Neural cell (in vitro differentiated cells): ENCODE results near the gene SNX14. TPM values are rescaled to one million over a fixed set of nuclear protein-coding genes. Genes with fewer than 3 reads are reported as not detected.

Experiments
- H2AFZ ChIP-seq: fragments of 200-600, 300-800 bp; sonication (generic), shearing (Covaris generic); 2 replicates; pipeline ENCODE4 v1.6.0; 2014; ENCODE audit warnings: low read depth, mild to moderate bottlenecking, antibody characterized with exemption, low read length, moderate library complexity
- H3F3A ChIP-seq: fragments of 200-600 bp; shearing (Covaris generic); 2 replicates; pipeline ENCODE4 v1.6.1; 2016; ENCODE audit warnings: mild to moderate bottlenecking, moderate library complexity, mixed read lengths, antibody characterized with exemption, low read length; ENCODE audit not compliant: insufficient read depth, poor library complexity, severe bottlenecking
- H3K27ac ChIP-seq: fragments of 200-600, 300-800 bp; sonication (generic), shearing (Covaris generic); 2 replicates; pipeline ENCODE4 v1.5.1; 2014; ENCODE audit warnings: mild to moderate bottlenecking, low read length, moderate library complexity
- H3K27me3 ChIP-seq: fragments of 300-800, 200-600 bp; sonication (generic), shearing (Covaris generic); 2 replicates; pipeline ENCODE4 v1.6.0; 2014; ENCODE audit warnings: mild to moderate bottlenecking, low read depth, low read length, moderate library complexity; ENCODE audit not compliant: insufficient read depth
- H3K36me3 ChIP-seq: fragments of 300-800, 200-600 bp; sonication (generic), shearing (Covaris generic); 2 replicates; pipeline ENCODE4 v1.5.1; 2014; ENCODE audit warnings: mild to moderate bottlenecking, antibody characterized with exemption, low read length, moderate library complexity; ENCODE audit not compliant: insufficient read depth
- H3K4me2 ChIP-seq: fragments of 300-800, 200-600 bp; sonication (generic), shearing (Covaris generic); 2 replicates; pipeline ENCODE4 v1.6.0; 2014; ENCODE audit warnings: mild to moderate bottlenecking, low read length
- H3K4me3 ChIP-seq: fragments of 300-800, 200-600 bp; sonication (generic), shearing (Covaris generic); 2 replicates; pipeline ENCODE4 v1.5.1; 2014; ENCODE audit warnings: mild to moderate bottlenecking, low read length, moderate library complexity
- H3K79me2 ChIP-seq: fragments of 200-600 bp; shearing (Covaris generic); replicated peaks from 2 replicates; pipeline ENCODE4 v1.6.0; 2014; ENCODE audit warnings: mild to moderate bottlenecking, low read length, moderate library complexity; ENCODE audit not compliant: insufficient read depth
- H3K9ac ChIP-seq: fragments of 300-800, 200-600 bp; sonication (generic), shearing (Covaris generic); 2 replicates; pipeline ENCODE4 v1.6.1; 2016; ENCODE audit warnings: mild to moderate bottlenecking, low read length, mixed read lengths
- H3K9me2 ChIP-seq: fragments of 200-600 bp; shearing (Covaris generic); 2 replicates; pipeline ENCODE4 v1.6.1; 2016; ENCODE audit warnings: mild to moderate bottlenecking, low read length, mixed read lengths; ENCODE audit not compliant: insufficient read depth
- H3K9me3 ChIP-seq: fragments of 200-600, 300-800 bp; sonication (generic), shearing (Covaris generic); 2 replicates; pipeline ENCODE4 v1.6.1; 2016; ENCODE audit warnings: mild to moderate bottlenecking, mixed run types, low read length, moderate library complexity, mixed read lengths
- H4K20me1 ChIP-seq: fragments of 200-600 bp; shearing (Covaris generic); 2 replicates; pipeline ENCODE4 v1.6.1; 2016; ENCODE audit warnings: mild to moderate bottlenecking, mixed run types; ENCODE audit not compliant: insufficient read depth
- EP300 ChIP-seq: fragments of 450-650 bp; conservative IDR thresholded peaks from 2 replicates; pipeline ENCODE4 v1.6.1; 2014; ENCODE audit warnings: antibody characterized with exemption, mild to moderate bottlenecking, moderate library complexity; ENCODE audit not compliant: poor library complexity, severe bottlenecking
- EZH2 ChIP-seq: fragments of 200-600, 300-800 bp; shearing (Covaris generic), sonication (generic); IDR thresholded peaks from 2 replicates; pipeline ENCODE4 v1.6.1; 2014; ENCODE audit warnings: antibody characterized with exemption, low read length, borderline replicate concordance, mild to moderate bottlenecking; ENCODE audit not compliant: insufficient read depth, poor library complexity, severe bottlenecking
- MXI1 ChIP-seq: fragments of 450-650 bp; conservative IDR thresholded peaks from 2 replicates; pipeline ENCODE4 v1.6.1; 2014; ENCODE audit warnings: antibody characterized with exemption, mild to moderate bottlenecking; ENCODE audit not compliant: poor library complexity, severe bottlenecking
- POLR2AphosphoS5 ChIP-seq: IDR thresholded peaks from 2 replicates; pipeline ENCODE4 v1.6.1; 2012
- RAD21 ChIP-seq: fragments of 450-650 bp; conservative IDR thresholded peaks from 2 replicates; pipeline ENCODE4 v1.6.1; 2014; ENCODE audit warnings: antibody characterized with exemption, mild to moderate bottlenecking, moderate library complexity
- REST ChIP-seq: IDR thresholded peaks from 2 replicates; pipeline ENCODE4 v1.6.1; 2012; ENCODE audit warnings: borderline replicate concordance
- SMC3 ChIP-seq: fragments of 450-650 bp; conservative IDR thresholded peaks from 2 replicates; pipeline ENCODE4 v1.6.1; 2014; ENCODE audit warnings: antibody characterized with exemption, mild to moderate bottlenecking, moderate library complexity; ENCODE audit not compliant: poor library complexity
- TAF1 ChIP-seq: IDR thresholded peaks from 2 replicates; pipeline ENCODE4 v1.6.1; 2012; ENCODE audit warnings: low read depth
- polyA plus RNA-seq: library from polyadenylated mRNA; depleted of rRNA; stranded (reverse); fragments of >200 nt; gene quantifications from 2 replicates; pipeline ENCODE4 v1.2.3, GENCODE V29; 2014
- TF ChIP-seq, protein P1 (sequence below): fragments of 450-650 bp; IDR thresholded peaks from 2 replicates; pipeline ENCODE4 v1.5.1; 2014; ENCODE audit warnings: antibody characterized with exemption, mild to moderate bottlenecking, moderate library complexity; ENCODE audit not compliant: poor library complexity, severe bottlenecking

The SNX14 gene
- polyA plus RNA-seq, 1 donor from 2014 or later = 112 TPM

GRCh38 chr6:85496009-85496579 lies 97.6 kb downstream of the SNX14 start:
- TF ChIP-seq, protein P1, sequence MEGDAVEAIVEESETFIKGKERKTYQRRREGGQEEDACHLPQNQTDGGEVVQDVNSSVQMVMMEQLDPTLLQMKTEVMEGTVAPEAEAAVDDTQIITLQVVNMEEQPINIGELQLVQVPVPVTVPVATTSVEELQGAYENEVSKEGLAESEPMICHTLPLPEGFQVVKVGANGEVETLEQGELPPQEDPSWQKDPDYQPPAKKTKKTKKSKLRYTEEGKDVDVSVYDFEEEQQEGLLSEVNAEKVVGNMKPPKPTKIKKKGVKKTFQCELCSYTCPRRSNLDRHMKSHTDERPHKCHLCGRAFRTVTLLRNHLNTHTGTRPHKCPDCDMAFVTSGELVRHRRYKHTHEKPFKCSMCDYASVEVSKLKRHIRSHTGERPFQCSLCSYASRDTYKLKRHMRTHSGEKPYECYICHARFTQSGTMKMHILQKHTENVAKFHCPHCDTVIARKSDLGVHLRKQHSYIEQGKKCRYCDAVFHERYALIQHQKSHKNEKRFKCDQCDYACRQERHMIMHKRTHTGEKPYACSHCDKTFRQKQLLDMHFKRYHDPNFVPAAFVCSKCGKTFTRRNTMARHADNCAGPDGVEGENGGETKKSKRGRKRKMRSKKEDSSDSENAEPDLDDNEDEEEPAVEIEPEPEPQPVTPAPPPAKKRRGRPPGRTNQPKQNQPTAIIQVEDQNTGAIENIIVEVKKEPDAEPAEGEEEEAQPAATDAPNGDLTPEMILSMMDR = no peak
- TF ChIP-seq TAF1 = no peak
- TF ChIP-seq SMC3 = no peak
- no peak for TF ChIP-seq EZH2
- TF ChIP-seq EP300 = no peak
- TF ChIP-seq RAD21 = no peak
- no peak for TF ChIP-seq MXI1
- no peak for TF ChIP-seq REST
- no peak for TF ChIP-seq POLR2AphosphoS5
- no peaks in the 10 kb centered on the region for H4K20me1 ChIP-seq
- no peaks in the 10 kb centered on the region for H3F3A ChIP-seq
- no peaks in the 10 kb centered on the region for H3K27me3 ChIP-seq
- no peak overlapping the region for H3K4me2 ChIP-seq
- H3K36me3 ChIP-seq = no peaks in the 10 kb centered on the region
- H3K4me3 ChIP-seq = no peak overlapping the region
- no peak overlapping the region for H3K9ac ChIP-seq
- no peak overlapping the region for H3K27ac ChIP-seq
- H2AFZ ChIP-seq = no peak overlapping the region
- H3K9me3 ChIP-seq = no peaks in the 10 kb centered on the region
- no peaks in the 10 kb centered on the region for H3K79me2 ChIP-seq
- no peaks in the 10 kb centered on the region for H3K9me2 ChIP-seq

- no peak for TF ChIP-seq REST
- H3K9me2 ChIP-seq = no peaks in the 10 kb centered on the region
These were observed 98.8 kb downstream of the SNX14 start for GRCh38 chr6:85494547-85495536.

More at GRCh38 chr6:85494547-85495536, 98.8 kb downstream of the SNX14 start:
- H4K20me1 ChIP-seq = no peaks in the 10 kb centered on the region
- H3K27me3 ChIP-seq = no peaks in the 10 kb centered on the region
- no peaks in the 10 kb centered on the region for H3K9me3 ChIP-seq
- H2AFZ ChIP-seq = no peak overlapping the region
- H3K79me2 ChIP-seq = no peaks in the 10 kb centered on the region
- H3K4me2 ChIP-seq = no peak overlapping the region
- no peak overlapping the region for H3K9ac ChIP-seq
- no peak overlapping the region for H3K27ac ChIP-seq
- H3K36me3 ChIP-seq = no peaks in the 10 kb centered on the region
- no peak overlapping the region for H3K4me3 ChIP-seq
- H3F3A ChIP-seq = no peaks in the 10 kb centered on the region
